Endothelial cell of umbilical vein (primary cell): ENCODE results near the gene FAM120B.

ENCODE experiments used
- EZH2 ChIP-seq: IDR thresholded peaks from 2 replicates; pipeline ENCODE4 v1.6.1; 2012; ENCODE audit warnings: borderline replicate concordance, low read depth, mild to moderate bottlenecking, moderate library complexity, low read length, inconsistent platforms; ENCODE audit not compliant: severe bottlenecking
- FOS ChIP-seq: IDR thresholded peaks from 2 replicates; pipeline ENCODE4 v1.6.1; 2011; ENCODE audit warnings: mild to moderate bottlenecking, low read length, moderate library complexity, borderline replicate concordance; ENCODE audit not compliant: insufficient read depth
- JUN ChIP-seq: IDR thresholded peaks from 2 replicates; pipeline ENCODE4 v1.6.1; 2011; ENCODE audit warnings: borderline replicate concordance, low read depth; ENCODE audit not compliant: insufficient read length, insufficient read depth
- MYC ChIP-seq: IDR thresholded peaks from one replicate; pipeline ENCODE4 v1.6.1; 2011; ENCODE audit warnings: mild to moderate bottlenecking, low read depth, low read length
- POLR2A ChIP-seq: IDR thresholded peaks from 2 replicates; pipeline ENCODE4 v1.6.1; 2012; ENCODE audit warnings: low read depth, mild to moderate bottlenecking, control low read depth, low read length
- POLR2AphosphoS5 ChIP-seq: IDR thresholded peaks from 2 replicates; pipeline ENCODE4 v1.6.1; 2012; ENCODE audit warnings: low read depth, mild to moderate bottlenecking, control low read depth, low read length, moderate library complexity; ENCODE audit not compliant: insufficient read depth
- TF ChIP-seq, protein P1 (sequence below): IDR thresholded peaks from 2 replicates; pipeline ENCODE4 v1.6.1; 2011; ENCODE audit not compliant: insufficient read depth, insufficient read length
- TF ChIP-seq, protein P2 (sequence below), 2 donors: IDR thresholded peaks; 1 replicate in 1 of 2; 2 replicates in 1 of 2; pipeline ENCODE4 v1.5.1; 2011; ENCODE audit warnings: low read length in 2 of 2, mild to moderate bottlenecking in 2 of 2, moderate library complexity in 2 of 2, control low read depth in 1 of 2, inconsistent platforms in 1 of 2, low read depth in 1 of 2; ENCODE audit not compliant: insufficient read depth in 1 of 2; ENCODE audit errors: extremely low read depth in 1 of 2

DNA sequence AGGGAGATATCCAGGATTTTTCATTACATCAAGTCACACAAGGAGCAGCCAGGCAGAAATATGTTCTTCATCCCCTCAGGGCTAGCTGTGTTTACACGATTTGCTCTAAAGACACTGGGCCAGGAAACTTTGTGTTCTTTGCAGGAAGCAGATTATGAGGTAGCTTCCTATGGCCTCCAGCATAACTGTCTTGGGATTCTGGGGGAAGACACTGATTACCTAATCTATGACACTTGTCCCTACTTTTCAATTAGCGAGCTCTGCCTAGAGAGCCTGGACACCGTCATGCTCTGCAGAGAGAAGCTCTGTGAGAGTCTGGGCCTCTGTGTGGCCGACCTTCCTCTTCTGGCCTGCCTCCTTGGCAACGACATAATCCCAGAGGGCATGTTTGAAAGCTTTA, 11.2 kb downstream of the FAM120B start:
- TF ChIP-seq, protein P1, sequence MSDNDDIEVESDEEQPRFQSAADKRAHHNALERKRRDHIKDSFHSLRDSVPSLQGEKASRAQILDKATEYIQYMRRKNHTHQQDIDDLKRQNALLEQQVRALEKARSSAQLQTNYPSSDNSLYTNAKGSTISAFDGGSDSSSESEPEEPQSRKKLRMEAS: no peak
- TF ChIP-seq POLR2AphosphoS5 (no peak), POLR2A (no peak), EZH2 (no peak), MYC (no peak), FOS (no peak), JUN (no peak)
- TF ChIP-seq, protein P2, sequence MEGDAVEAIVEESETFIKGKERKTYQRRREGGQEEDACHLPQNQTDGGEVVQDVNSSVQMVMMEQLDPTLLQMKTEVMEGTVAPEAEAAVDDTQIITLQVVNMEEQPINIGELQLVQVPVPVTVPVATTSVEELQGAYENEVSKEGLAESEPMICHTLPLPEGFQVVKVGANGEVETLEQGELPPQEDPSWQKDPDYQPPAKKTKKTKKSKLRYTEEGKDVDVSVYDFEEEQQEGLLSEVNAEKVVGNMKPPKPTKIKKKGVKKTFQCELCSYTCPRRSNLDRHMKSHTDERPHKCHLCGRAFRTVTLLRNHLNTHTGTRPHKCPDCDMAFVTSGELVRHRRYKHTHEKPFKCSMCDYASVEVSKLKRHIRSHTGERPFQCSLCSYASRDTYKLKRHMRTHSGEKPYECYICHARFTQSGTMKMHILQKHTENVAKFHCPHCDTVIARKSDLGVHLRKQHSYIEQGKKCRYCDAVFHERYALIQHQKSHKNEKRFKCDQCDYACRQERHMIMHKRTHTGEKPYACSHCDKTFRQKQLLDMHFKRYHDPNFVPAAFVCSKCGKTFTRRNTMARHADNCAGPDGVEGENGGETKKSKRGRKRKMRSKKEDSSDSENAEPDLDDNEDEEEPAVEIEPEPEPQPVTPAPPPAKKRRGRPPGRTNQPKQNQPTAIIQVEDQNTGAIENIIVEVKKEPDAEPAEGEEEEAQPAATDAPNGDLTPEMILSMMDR (IDR thresholded peaks at IDR 0.05; ENCODE audit: extremely low read depth in 1 of 2, insufficient read depth in 1 of 2, low read depth in 1 of 2, low read length in 2 of 2): no peak
